Stimulated activated CD4-positive, alpha-beta T cell treated with anti-CD3 and anti-CD28 coated beads, Interleukin-2, amount 100 ng/mL, for 48 hours (primary cell): ENCODE measurements around the gene LBHD2.
"Not testable (repeated sequence)": the region's sequence is repeated elsewhere in the genome, so short reads cannot be mapped to it uniquely, and the experiment has no call there.

Experiments used
- DNase-seq, 2 donors: peaks; one replicate each; pipeline ENCODE4 v3.0.0-alpha.2; 2020

Gene LBHD2

DNA sequence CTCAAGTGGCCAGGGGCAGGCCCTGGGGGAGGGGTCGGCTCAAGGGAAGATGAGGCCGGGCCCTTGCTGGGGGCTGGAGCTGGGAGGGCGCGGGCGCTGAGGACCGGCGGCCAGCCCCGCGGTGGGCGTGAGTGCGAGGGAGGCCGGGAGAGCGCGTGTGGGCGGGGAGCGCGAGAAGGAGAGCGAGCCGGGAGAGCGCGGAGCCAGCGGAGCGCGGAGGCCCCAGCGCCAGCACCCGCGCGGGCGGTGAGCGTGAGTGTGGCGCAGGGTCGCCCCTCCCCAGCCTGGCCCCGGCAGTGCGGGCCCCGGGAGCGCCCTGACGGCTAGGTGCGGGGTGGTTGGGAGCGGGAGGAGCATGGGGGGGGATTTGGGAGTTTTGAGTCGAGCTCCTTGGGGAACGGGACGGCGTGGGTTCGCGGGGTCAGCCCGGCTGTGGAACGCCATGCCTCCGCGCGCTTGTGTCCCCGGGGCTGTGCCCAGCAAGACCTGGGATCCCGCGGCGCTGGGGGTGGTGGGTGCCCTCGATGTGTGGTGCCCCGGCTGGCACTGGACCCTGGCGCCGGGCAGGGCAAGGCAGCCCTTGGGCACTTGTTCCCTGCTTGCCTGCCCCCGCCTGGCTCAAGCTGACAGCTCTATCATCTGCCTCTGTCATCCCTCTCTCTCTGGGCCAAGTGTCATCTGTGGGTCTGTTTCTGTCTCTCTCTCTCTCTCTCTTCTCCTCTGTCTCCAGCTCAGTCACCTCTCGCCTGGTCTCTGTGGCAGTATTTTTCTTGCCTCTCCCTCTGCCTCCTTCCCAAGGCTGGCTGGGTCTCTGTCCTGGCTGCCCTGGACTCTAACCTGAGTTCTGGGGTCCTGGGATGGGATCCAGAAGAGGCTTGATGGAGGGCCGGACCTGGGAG, at the start of gene LBHD2:
TSS of gene LBHD2 (plus strand) at position 190 of the 899 bp plus-strand sequence. CDS start 1,803 bp downstream, outside the sequence.
- no peak for DNase-seq

DNA sequence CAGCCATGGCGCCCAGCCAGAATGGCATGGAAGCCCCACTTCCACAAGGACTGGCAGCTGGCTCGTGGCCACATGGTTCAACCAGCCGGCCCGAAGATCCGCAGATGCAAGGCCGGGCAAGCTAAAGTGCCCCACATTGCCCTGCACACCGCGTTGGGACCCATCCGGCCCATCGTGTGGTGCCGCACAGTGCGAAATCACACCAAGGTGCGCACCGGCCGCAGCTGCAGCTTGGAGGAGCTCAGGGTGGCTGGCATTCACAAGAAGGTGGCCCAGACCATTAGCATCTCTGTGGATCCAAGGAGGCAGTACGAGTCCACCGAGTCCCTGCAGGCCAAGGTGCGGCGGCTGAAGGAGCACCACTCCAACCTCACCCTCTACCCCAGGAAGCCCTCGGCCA, 42.5 kb upstream of the LBHD2 start:
- DNase-seq = no peak

DNA sequence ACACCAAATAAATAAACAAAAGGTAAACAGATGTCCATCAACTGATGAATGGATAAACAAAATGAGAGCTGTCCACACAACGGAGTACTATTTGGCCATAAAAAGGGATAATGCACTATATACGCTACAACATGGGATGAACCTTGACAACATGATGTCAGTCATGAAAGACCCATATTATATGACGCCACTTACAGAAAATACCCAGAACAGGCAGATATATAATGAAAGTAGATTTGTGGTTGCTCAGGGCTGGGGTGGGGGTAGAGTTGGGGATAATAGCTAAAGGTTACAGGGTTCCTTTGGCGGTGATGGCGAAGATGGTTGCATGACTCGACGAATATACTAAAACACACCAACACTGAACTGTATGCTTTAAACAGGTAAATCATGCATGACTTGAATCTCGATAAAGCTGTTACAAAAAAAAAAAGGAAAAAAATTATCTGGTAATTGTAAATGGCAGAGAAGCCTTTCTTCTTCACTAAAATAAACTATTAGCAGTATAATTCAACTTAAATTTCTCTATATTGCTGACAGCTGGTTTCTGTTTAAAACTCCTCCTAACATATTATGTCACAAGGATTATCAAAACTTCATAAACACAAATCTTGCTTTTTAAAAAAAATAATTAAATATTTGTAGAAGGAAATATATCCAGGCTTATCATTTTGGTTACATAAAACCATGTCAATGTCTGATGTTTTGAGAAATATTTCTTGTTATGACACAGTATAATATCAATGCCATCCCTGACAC, 40.6 kb upstream of the LBHD2 start:
- no peak for DNase-seq

DNA sequence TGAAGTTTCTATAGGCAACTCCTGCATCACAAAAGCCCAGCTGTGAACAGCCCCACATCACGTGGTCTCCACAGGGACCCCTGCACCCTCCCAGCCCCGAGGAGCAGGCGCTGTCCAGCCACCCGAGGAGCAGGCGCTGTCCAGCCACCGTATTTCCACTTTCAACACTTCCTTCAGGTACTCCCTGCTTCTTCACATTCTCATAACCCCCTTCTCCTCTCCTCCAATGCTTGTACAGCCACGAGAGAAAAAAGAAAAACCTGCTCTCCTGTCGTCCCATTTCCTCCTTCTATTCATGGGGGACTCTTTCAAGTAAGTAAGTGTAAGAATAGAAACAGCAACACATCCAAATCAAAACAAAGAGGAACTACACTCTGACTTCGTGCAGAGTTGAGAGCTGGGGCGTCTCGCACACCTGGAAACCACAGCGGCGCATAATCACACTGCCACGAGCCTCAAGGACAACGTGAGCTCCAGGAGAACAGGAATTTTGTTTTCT, 38.6 kb upstream of the LBHD2 start:
- DNase-seq = no peak

DNA sequence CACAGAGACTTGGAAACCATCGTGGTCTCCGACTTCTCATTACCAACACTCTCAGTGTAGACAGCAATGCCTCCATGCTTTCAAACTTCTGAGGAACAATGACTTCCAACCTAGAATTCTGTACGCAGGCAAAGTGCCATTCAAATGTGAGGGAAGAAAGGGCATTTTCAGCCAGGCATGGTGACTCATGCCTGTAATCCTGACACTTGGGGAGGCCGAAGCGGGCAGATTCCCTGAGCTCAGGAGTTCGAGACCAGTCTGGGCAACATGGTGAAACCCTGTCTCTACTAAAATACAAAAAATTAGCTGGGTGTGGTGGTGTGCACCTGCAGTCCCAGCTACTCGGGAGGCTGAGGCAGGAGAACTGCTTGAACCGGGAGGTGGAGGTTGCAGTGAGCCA, 36.6 kb upstream of the LBHD2 start:
- not testable (repeated sequence) for DNase-seq

DNA sequence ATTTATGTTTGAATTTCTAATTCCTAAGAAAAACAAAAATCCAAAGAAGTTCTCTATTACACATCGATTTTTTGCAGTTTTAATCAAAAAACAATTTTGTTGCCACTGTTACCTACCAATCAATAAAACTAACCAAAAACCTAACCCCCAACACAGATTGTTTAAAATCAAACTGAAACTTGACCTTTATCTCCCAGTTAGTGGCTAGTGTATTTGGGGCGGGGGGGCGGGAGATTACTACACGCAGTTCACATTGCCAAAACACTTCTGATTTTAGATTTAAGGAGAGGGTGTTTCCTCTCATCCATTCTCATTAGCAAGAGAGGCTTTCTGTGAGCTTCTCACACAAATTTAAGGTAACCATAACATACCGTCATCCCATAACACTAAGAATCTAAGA, 33.1 kb upstream of the LBHD2 start:
- DNase-seq = no peak

DNA sequence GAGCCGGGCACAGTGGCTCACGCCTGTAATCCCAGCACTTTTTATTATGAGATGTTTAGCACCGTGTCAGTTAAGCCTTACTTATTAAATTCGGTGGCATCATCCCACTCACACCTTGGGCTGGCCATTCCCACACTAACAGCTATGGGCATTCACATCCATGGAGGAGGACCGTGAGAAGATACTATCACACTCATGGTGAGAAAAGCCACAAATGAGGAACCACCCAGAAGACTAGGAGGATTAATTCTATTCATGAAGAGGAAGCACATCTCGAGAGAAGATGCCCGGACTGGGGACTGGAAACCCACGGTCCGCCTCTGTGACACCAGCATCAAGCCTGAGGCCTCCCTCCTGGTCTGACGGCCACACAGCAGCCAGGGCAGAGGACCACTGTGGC, 31.6 kb upstream of the LBHD2 start:
- DNase-seq = no peak

DNA sequence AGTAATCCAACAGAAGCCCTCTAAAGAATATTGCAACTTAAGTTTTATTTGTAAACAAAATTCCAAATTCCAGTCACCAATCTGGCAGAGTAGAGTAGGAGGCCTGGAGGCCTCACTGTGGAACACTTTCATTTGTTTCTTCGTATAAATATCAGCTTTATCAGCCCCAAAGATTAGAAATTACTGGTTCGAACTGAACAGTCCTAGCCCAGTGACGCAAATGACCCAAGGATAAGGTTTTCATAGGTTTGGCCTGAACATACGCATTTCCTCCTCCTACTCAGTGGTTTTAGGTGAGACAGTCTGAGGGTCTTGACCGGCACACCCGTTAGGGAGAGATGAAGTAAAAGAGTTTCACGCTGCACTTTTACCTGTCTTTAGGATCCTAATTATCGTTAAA, 28.3 kb upstream of the LBHD2 start:
- DNase-seq = no peak

DNA sequence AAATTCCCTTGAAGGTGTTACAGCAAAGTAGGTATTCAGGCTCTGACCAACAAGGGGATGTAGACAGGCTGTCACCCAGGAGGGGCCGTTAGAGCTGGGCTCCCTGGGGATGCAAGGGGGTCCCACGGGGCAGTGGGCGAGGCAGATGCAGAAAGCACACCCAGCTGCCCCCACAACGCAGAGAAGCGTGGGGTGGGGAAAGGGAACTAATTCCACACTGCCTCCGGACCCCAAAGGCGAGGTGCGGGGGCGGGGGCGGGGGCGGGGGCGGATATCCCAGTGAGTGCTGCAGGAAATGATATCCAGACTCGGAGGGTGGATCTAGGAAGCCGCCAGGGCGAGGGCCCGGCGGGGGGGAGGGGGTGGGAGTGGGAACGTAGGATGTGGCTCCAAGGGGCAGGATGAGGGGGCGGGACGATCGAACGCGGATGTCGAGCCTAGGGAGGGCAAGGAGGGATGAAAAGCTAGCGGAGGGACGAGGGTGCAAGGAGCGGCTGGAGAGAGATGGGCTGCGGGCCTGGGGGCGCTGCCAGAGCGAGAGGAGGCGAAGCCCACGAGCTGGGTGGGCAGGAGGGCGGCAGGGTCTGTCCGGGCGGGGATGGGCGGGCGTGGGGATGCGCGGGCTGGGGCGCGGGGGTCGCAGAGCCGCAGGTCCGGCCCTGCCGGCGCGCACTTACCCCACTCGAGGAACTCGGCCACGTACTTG, 27.5 kb upstream of the LBHD2 start:
- DNase-seq = no peak

DNA sequence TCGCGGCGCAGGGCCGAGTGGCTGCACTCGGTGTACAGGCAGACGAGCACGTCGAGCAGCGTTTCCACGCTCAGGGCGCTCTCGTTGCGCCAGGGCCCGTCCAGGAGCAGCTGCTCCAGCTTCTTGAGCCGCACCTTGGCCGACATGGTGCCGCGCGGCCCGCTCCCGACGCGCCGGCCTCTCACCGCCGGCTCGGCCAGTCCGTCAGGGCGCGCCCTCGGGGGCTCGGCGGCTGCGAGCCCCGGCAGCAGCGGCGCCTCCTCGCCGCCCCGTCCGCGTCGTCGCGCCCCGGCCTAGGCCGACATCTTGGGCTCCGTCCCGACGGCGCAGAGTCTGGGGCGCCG, 27.0 kb upstream of the LBHD2 start:
- DNase-seq = no peak

DNA sequence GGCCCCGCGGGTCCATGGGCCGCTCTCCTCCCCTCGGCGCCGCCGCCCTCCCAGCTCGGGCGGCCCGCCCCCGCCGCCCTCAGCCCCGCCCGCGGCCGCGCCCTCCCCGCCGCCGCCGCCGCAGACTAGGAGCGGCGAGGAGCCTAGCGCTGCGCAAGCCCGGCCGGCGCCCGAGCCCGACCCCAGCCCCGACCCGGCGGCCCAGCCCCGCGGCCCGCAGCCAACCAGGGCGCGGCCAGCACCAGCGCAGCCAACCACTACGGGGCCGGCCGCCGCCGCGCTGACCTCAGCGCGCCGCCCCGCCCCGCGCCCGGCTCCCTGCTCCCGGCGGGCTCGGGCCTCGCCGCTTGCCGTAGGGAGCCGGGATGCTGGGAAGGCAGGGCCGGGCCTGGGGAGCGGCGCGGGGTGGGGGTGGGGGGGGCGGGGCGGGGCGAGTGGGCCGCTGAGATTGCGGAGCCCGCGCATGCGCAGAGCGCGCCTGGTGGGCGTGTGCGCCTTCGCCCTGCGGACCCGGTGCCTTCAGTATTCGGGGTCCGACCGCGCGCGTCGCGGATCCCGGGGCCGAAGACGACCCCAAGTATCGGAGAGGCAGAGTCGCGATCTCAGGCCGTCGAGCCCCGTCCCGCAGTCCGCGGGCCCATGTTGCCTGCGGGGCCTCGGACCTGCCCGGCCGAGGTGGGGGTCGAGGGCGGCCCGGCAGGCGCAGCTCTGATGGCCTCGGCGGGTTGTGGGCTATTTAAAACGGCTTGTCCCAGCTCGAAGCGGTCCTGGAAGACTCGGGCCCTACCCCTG, 26.4 kb upstream of the LBHD2 start, which contains the start of gene CDC42BPB:
TSS of gene CDC42BPB (minus strand) at position 178 of the 792 bp plus-strand sequence. CDS start 376 bp downstream, outside the sequence.
- DNase-seq = peak; percentile 43 to 48

DNA sequence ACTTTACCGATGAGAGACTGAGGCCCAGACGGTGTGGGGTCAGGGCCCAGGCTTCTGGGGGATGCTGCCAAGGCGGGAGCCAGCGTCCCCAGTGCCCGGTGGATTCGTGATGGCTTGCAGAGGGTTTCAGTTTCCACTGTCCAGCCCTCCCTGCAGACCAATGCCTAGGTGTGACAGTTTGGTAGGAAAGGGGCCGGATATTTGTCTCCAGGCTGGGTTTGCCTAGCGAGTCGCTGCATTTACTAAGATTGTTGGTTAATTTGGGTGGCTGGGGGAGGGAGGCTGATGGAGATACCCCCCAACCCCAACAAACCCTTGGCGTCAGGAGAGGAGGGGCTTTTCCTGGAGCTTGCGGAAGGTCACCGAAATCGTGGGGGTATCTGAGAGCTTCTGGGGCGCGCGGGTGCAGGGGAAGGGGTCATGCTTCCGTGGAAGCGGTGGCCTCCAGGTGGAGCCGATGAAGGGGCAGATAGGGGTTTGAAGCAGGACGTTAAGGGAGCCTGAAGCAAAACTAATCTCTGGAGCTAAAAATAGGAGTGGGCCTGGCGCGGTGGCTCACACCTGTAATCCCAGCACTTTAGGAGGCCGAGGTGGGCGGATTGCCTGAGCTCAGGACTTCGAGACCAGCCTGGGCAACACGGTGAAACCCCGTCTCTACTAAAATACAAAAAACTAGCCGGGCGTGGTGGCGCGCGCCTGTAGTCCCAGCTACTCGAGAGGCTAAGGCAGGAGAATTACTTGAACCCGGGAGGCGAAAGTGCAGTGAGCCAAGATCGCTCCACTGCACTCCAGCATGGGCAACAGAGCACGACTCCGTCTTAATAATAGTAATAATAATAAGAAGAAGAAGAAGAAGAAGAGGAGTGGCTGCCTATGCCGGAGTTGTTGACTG, 25.6 kb upstream of the LBHD2 start:
- no peak for DNase-seq

DNA sequence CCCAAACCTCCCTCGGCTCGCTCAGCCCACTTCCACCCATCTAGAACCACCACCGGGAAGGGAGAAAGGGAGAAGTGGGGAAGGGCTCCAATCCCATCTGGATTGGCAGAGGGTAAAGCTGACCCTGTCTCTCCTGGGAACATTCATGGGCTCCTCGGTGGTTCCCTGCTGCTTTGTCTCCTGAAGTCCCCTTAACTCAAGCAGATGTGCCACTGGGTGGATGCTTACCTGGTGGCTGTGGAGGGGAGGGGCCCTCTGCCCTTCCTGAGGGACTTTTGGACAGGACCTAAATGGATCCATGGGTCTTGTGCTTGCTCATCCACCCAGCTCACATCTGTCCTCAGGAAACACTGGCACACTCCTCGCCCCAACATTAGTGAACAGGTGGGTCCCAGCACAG, 24.5 kb upstream of the LBHD2 start:
- DNase-seq = no peak

DNA sequence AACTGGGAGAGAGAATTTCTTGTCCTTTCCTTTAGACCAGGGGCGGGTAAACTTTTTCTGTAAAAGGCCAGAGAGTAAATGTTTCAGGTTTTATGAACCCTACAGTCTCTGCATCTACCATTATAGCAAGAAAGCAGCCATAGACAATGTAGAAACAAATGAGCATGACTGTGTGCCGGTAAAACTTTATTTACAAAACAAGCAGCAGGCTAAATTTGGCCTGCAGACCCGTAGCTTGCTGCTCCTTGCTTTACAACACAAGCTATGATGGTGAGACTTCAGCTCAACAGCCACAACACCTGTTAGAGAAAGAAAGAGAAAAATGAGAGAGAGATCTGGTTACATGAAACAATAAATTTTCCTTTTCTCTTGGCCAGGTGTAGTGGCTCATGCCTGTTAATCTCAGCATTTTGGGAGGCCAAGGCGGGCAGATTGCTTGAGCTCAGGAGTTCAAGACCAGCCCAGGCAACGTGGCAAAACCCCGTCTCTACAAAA, 22.5 kb upstream of the LBHD2 start:
- DNase-seq = no peak

DNA sequence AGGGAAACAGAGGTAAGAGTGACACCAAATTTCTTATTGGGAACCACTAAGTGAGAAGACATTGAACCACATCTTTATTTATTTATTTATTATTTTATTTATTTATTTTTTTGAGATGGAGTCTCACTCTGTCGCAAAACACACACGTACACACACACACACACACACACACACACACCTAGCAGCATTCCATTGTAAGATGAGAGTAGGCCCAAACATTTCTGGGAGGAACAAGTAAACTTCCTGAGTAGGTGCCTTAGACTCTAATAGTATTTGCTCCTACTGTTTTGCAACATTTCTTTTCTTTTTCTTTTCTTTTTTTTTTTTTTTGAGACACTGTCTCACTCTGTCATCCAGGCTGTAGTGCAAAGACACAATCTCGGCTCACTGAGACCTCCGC, 19.6 kb upstream of the LBHD2 start:
- DNase-seq = no peak

DNA sequence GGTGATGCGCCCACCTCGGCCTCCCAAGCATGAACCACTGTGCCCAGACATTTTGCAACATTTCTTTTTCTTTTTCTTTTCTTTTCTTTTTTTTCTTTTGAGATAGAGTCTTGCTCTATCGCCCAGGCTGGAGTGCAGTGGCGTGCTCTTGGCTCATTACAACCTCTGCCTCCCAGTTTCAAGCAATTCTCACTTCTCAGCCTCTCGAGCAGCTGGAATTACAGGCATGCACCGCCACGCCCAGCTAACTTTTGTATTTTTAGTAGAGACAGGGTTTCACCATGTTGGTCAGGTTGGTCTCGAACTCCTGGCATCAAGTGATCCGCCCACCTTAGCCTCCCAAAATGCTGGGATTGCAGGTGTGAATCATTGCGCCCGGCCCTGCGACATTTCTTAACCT, 19.0 kb upstream of the LBHD2 start:
- DNase-seq = no peak

DNA sequence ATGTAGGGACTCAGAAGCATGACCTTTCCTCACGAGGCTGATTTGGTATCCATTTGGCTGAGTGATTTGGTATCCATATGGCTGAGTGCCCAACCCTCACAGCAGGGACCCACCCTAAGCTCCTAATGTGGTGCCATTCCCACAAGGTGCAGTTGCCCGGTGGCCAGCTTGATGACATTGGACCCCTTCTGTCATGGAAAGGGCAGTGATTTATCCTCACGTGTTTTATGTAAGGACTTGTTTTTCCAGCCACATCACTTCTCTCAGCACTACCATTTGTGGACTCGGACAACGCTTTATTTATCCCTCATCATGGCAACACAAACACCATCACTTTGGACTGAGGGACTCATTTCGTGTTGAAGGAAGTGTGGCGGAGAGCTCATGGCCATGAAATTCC, 18.1 kb upstream of the LBHD2 start:
- no peak for DNase-seq

DNA sequence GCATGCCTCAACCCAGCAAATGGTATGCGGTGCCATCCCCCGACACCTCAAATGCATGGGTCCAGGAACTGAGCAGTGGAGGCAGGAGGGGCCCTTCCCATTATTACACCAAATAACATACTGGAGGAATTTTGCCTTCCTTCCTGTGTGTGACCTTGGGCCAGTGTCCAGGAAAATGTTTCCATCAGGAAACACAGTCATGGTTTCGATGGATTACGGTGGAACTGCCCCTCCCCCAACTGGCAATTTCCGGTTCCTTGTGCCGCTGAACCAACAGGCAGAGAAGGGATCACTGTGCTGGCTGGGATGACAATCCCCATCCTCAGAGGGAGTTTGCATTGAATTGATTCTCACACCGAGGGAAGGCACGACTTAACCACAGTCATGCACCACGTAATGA, 17.6 kb upstream of the LBHD2 start:
- DNase-seq = no peak

DNA sequence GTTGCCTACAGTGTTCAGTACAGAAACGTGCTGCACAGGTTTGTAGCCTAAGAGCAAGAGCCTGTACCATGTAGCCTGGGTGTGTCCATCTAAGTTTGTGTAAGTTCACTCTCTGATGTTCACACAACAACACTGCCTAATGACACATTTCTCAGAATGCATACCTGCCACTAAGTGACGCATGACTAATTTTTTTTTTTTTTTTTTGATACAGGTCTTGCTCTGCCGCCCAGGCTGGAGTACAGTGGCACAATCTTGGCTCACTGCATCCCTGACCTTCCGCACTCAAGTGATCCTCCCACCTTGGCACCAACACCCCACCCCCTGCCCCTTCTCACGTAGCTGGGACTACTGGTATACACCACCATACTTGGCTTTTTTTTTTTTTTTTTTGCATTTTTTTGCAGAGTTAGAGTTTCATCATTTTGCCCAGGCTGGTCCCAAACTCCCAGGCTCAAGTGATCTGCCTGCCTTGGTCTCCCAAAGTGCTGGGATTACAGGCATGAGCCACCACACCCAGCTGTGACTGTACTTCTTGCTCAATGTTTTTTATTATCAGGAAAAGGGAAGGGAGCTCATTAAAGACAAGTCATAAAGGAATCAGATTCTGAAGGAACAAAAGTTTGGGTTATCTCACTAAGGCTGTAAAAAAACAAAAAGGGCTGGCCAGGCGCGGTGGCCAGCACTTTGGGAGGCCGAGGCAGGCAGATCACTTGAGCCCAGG, 16.6 kb upstream of the LBHD2 start:
- DNase-seq = no peak

DNA sequence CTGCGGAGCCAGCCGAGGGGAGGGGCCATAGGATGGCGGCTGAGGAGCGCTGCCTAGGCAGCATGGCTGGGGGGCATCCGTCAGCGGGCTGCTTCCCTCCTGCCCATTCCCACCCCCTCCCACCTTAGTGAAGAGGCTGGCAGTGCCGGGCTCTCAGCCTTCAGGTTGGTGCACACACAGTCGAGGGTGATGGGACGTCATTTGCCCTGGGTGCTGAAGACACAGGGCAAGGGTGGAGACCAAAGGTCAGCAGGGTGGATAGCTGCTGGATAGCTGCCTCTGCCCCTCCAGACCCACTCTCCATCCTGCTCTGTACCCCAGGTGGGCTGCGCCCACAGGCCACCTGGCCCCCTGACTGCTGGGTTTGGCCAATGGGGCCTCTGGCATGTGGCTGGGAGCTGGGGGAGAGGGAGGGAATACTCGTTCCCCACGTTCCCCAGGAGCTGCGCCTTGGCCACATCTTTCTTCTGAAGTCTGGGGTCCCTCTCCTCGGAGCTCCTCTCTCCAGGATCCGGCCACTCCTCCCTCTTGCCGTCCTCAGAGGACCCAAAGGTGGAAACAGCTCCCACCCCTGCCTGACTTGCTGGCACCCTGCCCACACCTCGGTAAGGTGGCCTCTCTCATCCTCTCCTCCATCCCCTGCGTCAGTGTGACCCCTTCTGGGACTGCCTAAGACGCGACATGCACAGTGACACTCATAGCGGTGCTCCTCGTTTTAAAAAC, 15.5 kb upstream of the LBHD2 start:
- DNase-seq = no peak
